ENCODE measurements around the gene STK11IP. TPM values are rescaled to one million over a fixed set of nuclear protein-coding genes. Genes with fewer than 3 reads are reported as not detected.

The STK11IP gene
- total RNA-seq, 2 experiments from 2014 or later: 26.4 to 27.5 TPM

- intact Hi-C loops (cut with micrococcal nuclease): no loop called here
- Mint-ChIP-seq H3K4me3 (no peak overlapping the region), H3K27ac (no peak overlapping the region), H3K27me3 (peaks cover 14% of the 10 kb centered on the region), H3K9me3 (no peaks in the 10 kb centered on the region), H3K4me1 (ENCODE audit: low read depth) (no peaks in the 10 kb centered on the region), H3K36me3 (ENCODE audit: low read depth) (no peaks in the 10 kb centered on the region)
- TF ChIP-seq, protein P1, sequence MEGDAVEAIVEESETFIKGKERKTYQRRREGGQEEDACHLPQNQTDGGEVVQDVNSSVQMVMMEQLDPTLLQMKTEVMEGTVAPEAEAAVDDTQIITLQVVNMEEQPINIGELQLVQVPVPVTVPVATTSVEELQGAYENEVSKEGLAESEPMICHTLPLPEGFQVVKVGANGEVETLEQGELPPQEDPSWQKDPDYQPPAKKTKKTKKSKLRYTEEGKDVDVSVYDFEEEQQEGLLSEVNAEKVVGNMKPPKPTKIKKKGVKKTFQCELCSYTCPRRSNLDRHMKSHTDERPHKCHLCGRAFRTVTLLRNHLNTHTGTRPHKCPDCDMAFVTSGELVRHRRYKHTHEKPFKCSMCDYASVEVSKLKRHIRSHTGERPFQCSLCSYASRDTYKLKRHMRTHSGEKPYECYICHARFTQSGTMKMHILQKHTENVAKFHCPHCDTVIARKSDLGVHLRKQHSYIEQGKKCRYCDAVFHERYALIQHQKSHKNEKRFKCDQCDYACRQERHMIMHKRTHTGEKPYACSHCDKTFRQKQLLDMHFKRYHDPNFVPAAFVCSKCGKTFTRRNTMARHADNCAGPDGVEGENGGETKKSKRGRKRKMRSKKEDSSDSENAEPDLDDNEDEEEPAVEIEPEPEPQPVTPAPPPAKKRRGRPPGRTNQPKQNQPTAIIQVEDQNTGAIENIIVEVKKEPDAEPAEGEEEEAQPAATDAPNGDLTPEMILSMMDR (IDR thresholded peaks at IDR 0.05): no peak
- ChIA-PET POLR2A (no interaction called here), CTCF (interaction anchor here (1.1 to 1.2 kb wide), 2 partner anchors 93 to 220 kb away, joined by 3 read pairs; no protein-coding TSS in a partner anchor)
- ATAC-seq (no peak), DNase-seq (no peak)
Observed at GRCh38 chr2:219622472-219622871, 24.8 kb downstream of the STK11IP start.

DNA sequence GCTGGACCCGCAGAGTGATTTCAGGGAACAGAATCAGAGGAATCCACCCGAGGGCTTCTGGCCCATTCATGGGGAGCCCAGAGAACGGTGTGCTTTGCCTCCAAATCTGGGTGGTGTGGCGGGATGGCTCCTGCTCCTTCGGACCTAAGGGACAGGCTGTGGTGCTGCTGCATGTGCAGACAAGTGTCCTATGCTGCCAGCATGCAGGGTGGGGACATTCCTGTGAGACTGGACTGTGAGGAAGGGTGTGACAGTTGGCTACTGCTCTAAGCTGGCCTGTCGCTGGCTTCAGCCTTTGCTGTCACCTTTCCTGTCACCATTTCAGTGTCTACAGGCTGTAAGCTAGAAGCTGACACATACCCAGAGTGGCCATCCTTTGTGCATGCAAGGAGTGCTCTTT lies 26.9 kb downstream of the STK11IP start:
- ATAC-seq (no peak), DNase-seq (no peak)
- TF ChIP-seq, protein P1 (IDR thresholded peaks at IDR 0.05): no peak
- Mint-ChIP-seq H3K4me3 (no peak overlapping the region), H3K4me1 (ENCODE audit: low read depth) (no peaks in the 10 kb centered on the region), H3K27ac (no peak overlapping the region), H3K9me3 (no peaks in the 10 kb centered on the region), H3K36me3 (ENCODE audit: low read depth) (no peaks in the 10 kb centered on the region), H3K27me3 (peaks cover 20% of the 10 kb centered on the region)
- ChIA-PET POLR2A (no interaction called here), CTCF (no interaction called here)
- intact Hi-C loops (cut with micrococcal nuclease): no loop called here

GRCh38 chr2:219625179-219625578 lies 27.5 kb downstream of the STK11IP start:
- ATAC-seq: no peak
- no peak overlapping the region for H3K4me3 Mint-ChIP-seq
- ChIA-PET CTCF (interaction anchor here (2.2 kb wide), 1 partner anchor 96 kb away, joined by 6 read pairs; no protein-coding TSS in a partner anchor), POLR2A (no interaction called here)
- intact Hi-C loops (cut with micrococcal nuclease): no loop called here
- H3K4me1 Mint-ChIP-seq (ENCODE audit: low read depth): no peaks in the 10 kb centered on the region
- H3K27ac Mint-ChIP-seq: no peak overlapping the region
- no peaks in the 10 kb centered on the region for H3K9me3 Mint-ChIP-seq
- TF ChIP-seq, protein P1 (IDR thresholded peaks at IDR 0.05): no peak
- no peak for DNase-seq
- peaks cover 20% of the 10 kb centered on the region for H3K27me3 Mint-ChIP-seq
- no peaks in the 10 kb centered on the region for H3K36me3 Mint-ChIP-seq (ENCODE audit: low read depth)

DNA sequence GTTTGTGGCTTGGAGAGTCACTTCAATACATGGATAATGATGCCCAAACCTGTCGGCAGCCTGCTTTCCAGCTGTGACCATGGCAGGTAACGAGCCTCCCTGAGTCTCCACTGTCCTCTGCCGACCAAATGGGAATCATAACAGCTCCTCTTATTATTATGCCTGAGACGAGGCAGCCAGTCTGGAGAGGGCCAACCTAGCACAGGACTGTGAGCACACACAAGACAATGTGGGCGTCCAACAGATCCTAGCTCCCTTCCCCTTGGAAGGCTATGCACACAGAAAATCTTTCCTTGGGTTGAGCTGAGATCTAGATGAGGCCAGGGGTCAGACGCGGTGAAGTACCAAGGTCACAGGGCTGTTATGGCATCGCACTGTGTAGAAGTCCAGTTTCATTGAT lies 28.9 kb downstream of the STK11IP start:
- Mint-ChIP-seq H3K36me3 (ENCODE audit: low read depth) (no peaks in the 10 kb centered on the region), H3K27ac (no peak overlapping the region)

More for the DNA sequence above, 28.9 kb downstream of the STK11IP start:
- ATAC-seq (no peak), DNase-seq (no peak)
- peak overlapping the region; percentile 55 for H3K4me3 Mint-ChIP-seq
- POLR2A ChIA-PET: interaction anchor here (0.6 kb wide), 1 partner anchor 239 kb away, joined by 3 read pairs; the partner anchor contains the start of gene DNPEP
- H3K4me1 Mint-ChIP-seq (ENCODE audit: low read depth): no peaks in the 10 kb centered on the region
- H3K27me3 Mint-ChIP-seq: peaks cover 20% of the 10 kb centered on the region
- intact Hi-C loops (cut with micrococcal nuclease): no loop called here
- TF ChIP-seq, protein P1 (IDR thresholded peaks at IDR 0.05): no peak
- no peaks in the 10 kb centered on the region for H3K9me3 Mint-ChIP-seq
- CTCF ChIA-PET: interaction anchor here (1.0 to 2.2 kb wide), 4 partner anchors 16 to 97 kb away, joined by 4 to 6 read pairs (median 4); no protein-coding TSS in a partner anchor

All from activated CD8-positive, alpha-beta T cell treated with anti-CD3 and anti-CD28 coated beads for 36 hours (primary cell).